K562 (cell line): ENCODE results near the gene BHLHE40. TPM values are rescaled to one million over a fixed set of nuclear protein-coding genes. Genes with fewer than 3 reads are reported as not detected.

Experiments used
- ARID4B ChIP-seq: sonication (generic); formaldehyde crosslinking; IDR thresholded peaks from 2 replicates; pipeline ENCODE4 v1.8.0; 2022; ENCODE audit warnings: mild to moderate bottlenecking, missing genetic modification reagents
- CHD4 ChIP-seq: fragments of 200-600 bp; sonication (generic); IDR thresholded peaks from 3 replicates; pipeline ENCODE4 v1.6.1; 2012; ENCODE audit warnings: low read depth, mild to moderate bottlenecking, mixed read lengths, low read length, inconsistent platforms; ENCODE audit not compliant: insufficient read depth, insufficient replicate concordance, poor library complexity, severe bottlenecking
- MYNN ChIP-seq, 2 experiments: sonication (generic); formaldehyde crosslinking in 1 of 2; IDR thresholded peaks; 2 replicates each; pipeline versions ENCODE4 v1.5.0 to v1.6.1; 2016 to 2020; ENCODE audit warnings: antibody characterized with exemption in 1 of 2, missing genetic modification reagents in 1 of 2
- POLR2AphosphoS5 ChIP-seq: IDR thresholded peaks from 2 replicates; pipeline ENCODE4 v1.6.1; 2011; ENCODE audit warnings: mild to moderate bottlenecking, low read depth, low read length, moderate library complexity; ENCODE audit not compliant: control insufficient read depth, insufficient read depth
- PREB ChIP-seq: sonication (generic); formaldehyde crosslinking; IDR thresholded peaks from 2 replicates; pipeline ENCODE4 v1.8.1; 2023; ENCODE audit warnings: mild to moderate bottlenecking, missing genetic modification reagents
- SMAD1 ChIP-seq: fragments of 150-350 bp; IDR thresholded peaks from 2 replicates; pipeline ENCODE4 v1.6.1; 2014; ENCODE audit warnings: low read length, low read depth; ENCODE audit not compliant: partially characterized antibody
- SNIP1 ChIP-seq: fragments of 450-650 bp; IDR thresholded peaks from 2 replicates; pipeline ENCODE4 v1.7.1; 2017; ENCODE audit warnings: low read depth, mild to moderate bottlenecking
- TCF3 ChIP-seq: sonication (generic); formaldehyde crosslinking; IDR thresholded peaks from 2 replicates; pipeline ENCODE4 v1.4.0; 2020; ENCODE audit warnings: mild to moderate bottlenecking, missing genetic modification reagents
- U2AF1 ChIP-seq: fragments of 200-400 bp; formaldehyde crosslinking; optimal IDR thresholded peaks from 2 replicates; pipeline ENCODE3; 2017; ENCODE audit warnings: mild to moderate bottlenecking, low read depth, low read length, moderate library complexity
- XRCC3 ChIP-seq: fragments of 450-650 bp; IDR thresholded peaks from 2 replicates; pipeline ENCODE4 v1.6.1; 2017; ENCODE audit warnings: mild to moderate bottlenecking, moderate library complexity
- ZNF175 ChIP-seq: fragments of 200-800 bp; sonication (Bioruptor generic); IDR thresholded peaks from 2 replicates; pipeline ENCODE4 v1.6.1; 2016; ENCODE audit warnings: low read depth, mild to moderate bottlenecking, missing genetic modification characterization, missing compliant biosample characterization
- ZNF584 ChIP-seq: fragments of 200-800 bp; sonication (Bioruptor generic); IDR thresholded peaks from 2 replicates; pipeline ENCODE4 v1.6.1; 2016; ENCODE audit warnings: low read depth, mild to moderate bottlenecking, missing genetic modification characterization, missing compliant biosample characterization
- ZNF696 ChIP-seq: fragments of 250-450 bp; sonication (Bioruptor Pico); conservative IDR thresholded peaks from 2 replicates; pipeline ENCODE4 v1.4.0; 2020; ENCODE audit warnings: mild to moderate bottlenecking, moderate library complexity
- ZNF707 ChIP-seq: fragments of 250-450 bp; sonication (Bioruptor Pico); conservative IDR thresholded peaks from 2 replicates; pipeline ENCODE4 v1.8.0; 2022; ENCODE audit warnings: inconsistent platforms, mild to moderate bottlenecking, moderate library complexity
- polyA plus RNA-seq, 8 experiments: library from polyadenylated mRNA; depleted of rRNA in 4 of 8; stranded (reverse) in 5 of 8; unstranded in 3 of 8; fragments of >200 nt; fragmentation: Nextera tagmentation in 2 of 8; fragmentation: Illumina TruSeq in 1 of 8; extraction: Ambion mirVana in 2 of 8; extraction: Trizol in 1 of 8; gene quantifications; 2 replicates each; pipeline versions ENCODE4 v1.2.1 to v1.2.3, GENCODE V29; 2011 to 2014; ENCODE audit warnings: inconsistent platforms in 1 of 8, missing spikeins in 1 of 8
- total RNA-seq, 7 experiments: library from RNA; depleted of rRNA in 6 of 7; stranded (reverse); fragments of >200 nt in 6 of 7; fragmentation: Illumina TruSeq in 2 of 7; extraction: Trizol in 2 of 7; gene quantifications; 2 replicates each; pipeline versions ENCODE4 v1.2.1 to v1.2.3, GENCODE V29; 2011 to 2021; ENCODE audit warnings: low replicate concordance in 1 of 7
- TF ChIP-seq, protein P1 (sequence below): fragments of 250-450 bp; sonication (Bioruptor Pico); IDR thresholded peaks from 2 replicates; pipeline ENCODE4 v1.8.0; 2022; ENCODE audit warnings: moderate library complexity, mild to moderate bottlenecking, inconsistent platforms
- TF ChIP-seq, protein P2 (sequence below), 2 experiments: fragments of 150-350 bp in 1 of 2; IDR thresholded peaks; 2 replicates each; pipeline ENCODE4 v1.6.1; 2012 to 2016; ENCODE audit warnings: low read depth in 2 of 2, low read length in 2 of 2, mild to moderate bottlenecking in 1 of 2, moderate library complexity in 1 of 2

The BHLHE40 gene
- total and polyA plus RNA-seq, 9 of the 15 experiments (the other 6 are each of a cell fraction or from before 2014, with no cell fraction given) = 12.0 to 83.9 (median 31.4) TPM

DNA sequence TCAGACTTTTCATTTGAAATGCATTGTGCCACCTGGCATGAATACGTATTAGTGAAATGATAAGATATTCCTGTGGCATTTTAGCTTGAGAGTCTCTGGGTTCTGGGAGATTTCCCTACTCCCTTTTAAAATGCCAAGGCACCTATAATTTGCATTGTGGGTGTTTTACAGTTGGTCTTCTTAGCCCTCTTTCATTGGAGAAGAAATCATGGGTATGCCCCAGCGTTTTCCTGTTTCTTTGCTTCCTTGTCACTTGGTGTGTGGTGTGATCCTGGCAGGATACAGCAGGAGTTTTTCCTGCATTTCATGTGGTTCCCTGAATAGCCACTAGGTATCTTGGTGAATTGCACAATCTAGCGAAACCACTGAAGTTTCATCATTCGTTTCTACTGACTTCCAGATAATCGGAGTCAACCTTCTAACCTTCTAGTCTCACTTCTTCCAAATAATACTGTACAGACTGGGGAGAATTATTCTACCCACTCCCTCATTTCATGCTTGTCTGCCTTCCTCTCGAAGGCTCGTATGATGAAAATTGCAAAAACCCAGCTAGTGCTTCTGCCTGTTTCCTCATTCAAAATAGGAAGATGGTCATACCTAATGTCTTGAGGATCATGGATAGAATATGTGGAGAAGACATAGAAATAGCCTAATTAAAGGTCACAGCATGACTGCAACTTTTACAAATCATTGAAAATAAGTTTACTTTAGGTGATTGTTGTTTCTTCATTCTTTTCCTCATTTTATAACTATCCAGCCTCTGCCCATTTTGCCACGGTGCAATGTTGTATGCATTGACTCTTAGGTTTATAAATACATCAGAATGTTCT, 2.6 kb downstream of the BHLHE40 start (continued):
- TF ChIP-seq ZNF696 (CRISPR knock-in tag) (peak; percentile 39), MYNN (IDR thresholded peaks at IDR 0.05) (peak; percentile 12; the same call in 1 of the 2 replicates), MYNN (CRISPR knock-in tag; IDR thresholded peaks at IDR 0.05) (no peak), U2AF1 (no peak), CHD4 (no peak), TCF3 (no peak), ZNF707 (CRISPR knock-in tag) (0 out of 2 replicates have a peak, but pooled peaks have one; percentile 18), SMAD1 (peak; percentile 71), ZNF584 (CRISPR knock-in tag) (no peak), ARID4B (peak; percentile 85), POLR2AphosphoS5 (no peak), XRCC3 (no peak), ZNF175 (CRISPR knock-in tag) (no peak), PREB (CRISPR knock-in tag) (no peak), SNIP1 (no peak)
- TF ChIP-seq, protein P1, sequence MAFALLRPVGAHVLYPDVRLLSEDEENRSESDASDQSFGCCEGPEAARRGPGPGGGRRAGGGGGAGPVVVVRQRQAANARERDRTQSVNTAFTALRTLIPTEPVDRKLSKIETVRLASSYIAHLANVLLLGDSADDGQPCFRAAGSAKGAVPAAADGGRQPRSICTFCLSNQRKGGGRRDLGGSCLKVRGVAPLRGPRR (CRISPR knock-in tag) = no peak
- TF ChIP-seq, protein P2, sequence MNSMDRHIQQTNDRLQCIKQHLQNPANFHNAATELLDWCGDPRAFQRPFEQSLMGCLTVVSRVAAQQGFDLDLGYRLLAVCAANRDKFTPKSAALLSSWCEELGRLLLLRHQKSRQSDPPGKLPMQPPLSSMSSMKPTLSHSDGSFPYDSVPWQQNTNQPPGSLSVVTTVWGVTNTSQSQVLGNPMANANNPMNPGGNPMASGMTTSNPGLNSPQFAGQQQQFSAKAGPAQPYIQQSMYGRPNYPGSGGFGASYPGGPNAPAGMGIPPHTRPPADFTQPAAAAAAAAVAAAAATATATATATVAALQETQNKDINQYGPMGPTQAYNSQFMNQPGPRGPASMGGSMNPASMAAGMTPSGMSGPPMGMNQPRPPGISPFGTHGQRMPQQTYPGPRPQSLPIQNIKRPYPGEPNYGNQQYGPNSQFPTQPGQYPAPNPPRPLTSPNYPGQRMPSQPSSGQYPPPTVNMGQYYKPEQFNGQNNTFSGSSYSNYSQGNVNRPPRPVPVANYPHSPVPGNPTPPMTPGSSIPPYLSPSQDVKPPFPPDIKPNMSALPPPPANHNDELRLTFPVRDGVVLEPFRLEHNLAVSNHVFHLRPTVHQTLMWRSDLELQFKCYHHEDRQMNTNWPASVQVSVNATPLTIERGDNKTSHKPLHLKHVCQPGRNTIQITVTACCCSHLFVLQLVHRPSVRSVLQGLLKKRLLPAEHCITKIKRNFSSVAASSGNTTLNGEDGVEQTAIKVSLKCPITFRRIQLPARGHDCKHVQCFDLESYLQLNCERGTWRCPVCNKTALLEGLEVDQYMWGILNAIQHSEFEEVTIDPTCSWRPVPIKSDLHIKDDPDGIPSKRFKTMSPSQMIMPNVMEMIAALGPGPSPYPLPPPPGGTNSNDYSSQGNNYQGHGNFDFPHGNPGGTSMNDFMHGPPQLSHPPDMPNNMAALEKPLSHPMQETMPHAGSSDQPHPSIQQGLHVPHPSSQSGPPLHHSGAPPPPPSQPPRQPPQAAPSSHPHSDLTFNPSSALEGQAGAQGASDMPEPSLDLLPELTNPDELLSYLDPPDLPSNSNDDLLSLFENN (IDR thresholded peaks at IDR 0.05; ENCODE audit: low read depth in 2 of 2, low read length in 2 of 2) = no peak
